Activated CD8-positive, alpha-beta memory T cell treated with anti-CD3 and anti-CD28 coated beads, Interleukin-2, amount 50 U/mL, for 1 hour (primary cell): Measurements from ENCODE around the gene KIF13A.
"Not testable (repeated sequence)": the region's sequence is repeated elsewhere in the genome, so short reads cannot be mapped to it uniquely, and the experiment has no call there.

Experiments used
- DNase-seq: peaks from one replicate; pipeline ENCODE4 v3.0.0-alpha.2; 2020; ENCODE audit errors: extremely low read depth

KIF13A gene

GRCh38 chr6:17998442-17998841, 11.0 kb upstream of the KIF13A start:
- no peak for DNase-seq

GRCh38 chr6:17998003-17998402, 10.6 kb upstream of the KIF13A start:
- no peak for DNase-seq

DNA sequence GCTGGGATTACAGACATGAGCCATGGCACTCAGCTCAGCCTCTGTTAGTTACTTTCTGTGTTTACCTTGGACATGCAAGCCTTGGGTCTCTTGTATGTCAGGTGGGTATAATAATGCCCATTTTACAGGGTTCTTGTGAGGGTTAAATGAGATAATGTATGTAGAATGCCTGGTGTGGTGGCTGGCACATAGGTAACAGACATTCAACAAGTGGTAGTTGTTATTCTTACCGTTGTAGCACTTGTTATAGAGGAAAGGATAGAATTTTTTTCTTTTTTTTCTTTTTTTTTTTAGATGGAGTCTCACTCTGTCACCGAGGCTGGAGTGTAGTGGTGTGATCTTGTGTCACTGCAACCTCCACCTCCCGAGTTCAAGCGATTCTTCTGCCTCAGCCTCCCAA, 8.0 kb upstream of the KIF13A start:
- no peak for DNase-seq

DNA sequence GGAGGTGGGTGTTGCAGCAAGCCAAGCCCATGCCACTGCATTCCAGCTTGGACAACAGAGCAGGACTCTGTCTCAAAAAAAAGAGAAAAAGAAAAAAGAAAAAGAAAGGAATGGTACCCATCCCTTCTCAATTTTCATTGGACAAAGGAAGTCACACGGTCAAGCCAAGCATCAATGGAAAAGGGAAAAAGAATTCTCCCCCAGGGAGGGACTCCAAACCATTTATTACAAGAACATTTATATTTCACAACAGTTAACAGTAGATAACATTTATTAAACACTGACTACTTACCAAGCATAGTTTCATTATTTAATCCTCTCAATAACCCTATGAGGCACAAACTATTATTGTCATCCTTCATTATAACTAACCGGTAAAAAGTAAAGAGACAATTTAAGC, 6.6 kb upstream of the KIF13A start:
- DNase-seq: no peak

- DNase-seq: no peak
Measured at GRCh38 chr6:17988422-17988944, 1.0 kb upstream of the KIF13A start.

GRCh38 chr6:17987697-17988421, 424 bp upstream of the KIF13A start:
- no peak for DNase-seq

DNA sequence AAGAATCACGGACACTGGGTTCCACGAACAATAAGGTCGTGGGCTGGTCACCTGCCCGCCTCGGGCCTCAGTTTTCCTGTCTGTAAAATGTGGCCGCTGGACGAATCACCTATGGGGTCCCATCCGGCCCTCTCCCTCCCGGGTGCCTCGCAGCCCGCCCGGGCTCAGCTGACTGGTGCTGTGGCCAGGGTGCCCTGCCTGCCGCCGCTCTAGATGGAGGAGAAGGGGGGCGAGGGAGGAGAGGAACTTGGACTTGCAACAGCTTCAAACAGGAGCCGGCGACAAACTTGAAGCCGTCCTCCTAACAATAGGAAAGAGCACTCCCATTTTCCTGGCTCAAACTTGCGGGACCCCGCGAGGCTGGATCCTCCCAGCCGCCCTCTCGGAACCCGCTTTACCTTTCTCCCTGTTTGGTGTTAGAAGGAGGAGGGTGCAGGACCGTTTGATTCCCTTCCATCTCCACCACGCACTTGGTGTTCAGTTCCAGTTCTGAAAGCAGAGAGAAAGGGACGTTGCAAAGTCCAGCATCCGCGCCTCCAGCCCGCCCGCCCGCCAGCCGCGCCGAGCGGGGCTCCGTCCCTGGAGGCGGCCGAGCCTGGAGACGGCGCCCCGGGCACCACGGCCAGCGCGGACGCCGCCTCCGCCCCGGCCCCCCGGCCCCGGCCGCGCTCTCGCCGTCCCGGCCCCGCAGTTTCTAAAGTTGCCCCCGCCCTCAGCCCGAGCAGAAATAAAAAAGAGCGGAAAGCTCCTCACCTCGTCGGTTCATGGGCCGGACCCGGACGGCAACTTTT, 584 bp downstream of the KIF13A start:
- no peak for DNase-seq

DNA sequence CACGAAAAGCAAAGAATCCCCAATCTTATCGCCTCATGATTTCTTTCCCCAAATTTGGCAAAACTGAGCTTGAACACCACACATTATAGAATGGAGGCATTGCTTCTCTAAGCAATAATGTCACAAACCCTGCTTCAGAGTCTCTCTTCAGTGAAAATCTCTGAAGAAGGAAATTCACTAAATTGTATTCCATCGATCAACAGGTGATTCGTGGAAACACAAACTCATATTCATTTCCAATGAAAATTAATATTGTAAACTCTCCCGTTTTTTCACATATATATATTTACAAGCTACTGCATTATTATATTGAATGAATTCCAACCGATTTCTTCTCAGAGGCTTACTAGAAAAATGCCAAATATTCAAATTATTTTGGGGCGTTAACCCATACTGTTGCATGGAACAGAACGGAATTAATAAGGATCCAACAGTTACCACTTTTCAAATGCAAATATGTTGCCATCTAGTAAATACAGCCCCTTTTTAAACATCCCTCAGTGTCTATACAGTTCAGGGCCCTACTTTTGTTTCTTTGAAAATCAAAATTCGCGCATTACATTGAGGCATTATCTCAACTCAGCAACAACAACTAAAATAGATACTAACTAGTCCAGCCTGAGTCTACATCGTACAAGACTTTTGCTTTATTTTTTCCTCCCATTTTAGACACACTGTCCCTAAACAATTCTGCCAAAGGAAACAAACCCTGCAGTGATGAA, 1.3 kb downstream of the KIF13A start:
- DNase-seq: no peak

DNA sequence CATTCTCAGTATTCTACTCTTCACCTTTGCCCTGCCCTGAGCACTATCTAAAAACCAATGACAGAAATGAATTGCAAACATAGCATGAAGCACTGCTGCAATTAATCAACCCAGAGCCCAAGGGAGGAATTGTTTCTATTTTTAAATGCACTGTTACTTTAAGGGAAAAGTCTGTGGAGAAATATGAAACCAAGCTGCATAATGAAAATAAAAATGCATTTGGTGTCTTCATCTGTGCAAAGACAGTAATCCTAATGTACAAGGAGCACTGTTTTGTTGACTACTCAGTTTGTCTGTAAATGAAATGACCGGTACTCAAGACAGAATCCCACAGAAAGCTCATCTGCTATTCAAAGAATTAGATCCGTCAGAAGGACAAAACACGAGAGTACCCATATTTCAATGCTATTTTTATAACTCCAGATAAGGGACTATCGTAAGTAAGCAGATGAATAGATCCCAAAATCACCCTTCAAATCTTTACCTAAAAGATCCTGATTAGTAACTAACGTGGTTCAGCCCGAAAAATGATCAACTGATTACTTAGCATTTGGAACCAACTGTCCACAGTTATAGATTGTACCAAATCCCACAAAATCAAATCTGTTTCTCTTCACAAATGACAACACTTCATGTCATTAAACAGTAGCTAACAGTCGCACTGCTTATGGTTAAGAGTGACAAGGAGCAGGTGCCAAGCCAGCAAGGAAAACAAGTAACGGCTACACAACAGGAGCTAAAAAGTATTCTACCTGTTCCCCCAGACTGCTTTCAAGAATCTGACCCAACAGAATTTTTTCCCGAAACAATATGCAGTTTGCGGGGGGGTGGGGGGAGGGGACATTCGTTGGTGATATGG, 2.4 kb downstream of the KIF13A start:
- no peak for DNase-seq

GRCh38 chr6:17984399-17984798, 3.0 kb downstream of the KIF13A start:
- no peak for DNase-seq

- DNase-seq: no peak
Measured at GRCh38 chr6:17983730-17984129, 3.7 kb downstream of the KIF13A start.

DNA sequence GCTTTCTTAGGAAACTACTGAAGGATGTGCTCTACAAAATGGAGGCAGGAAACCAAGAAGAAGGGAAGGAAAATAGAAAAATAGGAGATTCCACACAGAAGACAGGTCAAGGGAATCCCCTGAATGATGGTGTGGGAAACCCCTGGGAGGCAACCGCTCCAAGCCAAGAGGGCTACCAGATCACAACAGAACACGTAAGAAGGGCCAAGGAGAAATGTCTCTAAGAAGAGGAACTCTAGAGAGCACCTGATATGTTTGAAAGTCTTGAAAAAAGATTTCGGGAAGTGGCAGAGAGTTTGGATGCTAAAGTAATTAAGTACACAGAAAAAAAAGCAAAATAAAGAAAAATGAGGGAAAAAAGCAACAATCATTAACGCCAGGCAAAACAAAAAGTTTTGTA, 7.1 kb downstream of the KIF13A start:
- DNase-seq: no peak

DNA sequence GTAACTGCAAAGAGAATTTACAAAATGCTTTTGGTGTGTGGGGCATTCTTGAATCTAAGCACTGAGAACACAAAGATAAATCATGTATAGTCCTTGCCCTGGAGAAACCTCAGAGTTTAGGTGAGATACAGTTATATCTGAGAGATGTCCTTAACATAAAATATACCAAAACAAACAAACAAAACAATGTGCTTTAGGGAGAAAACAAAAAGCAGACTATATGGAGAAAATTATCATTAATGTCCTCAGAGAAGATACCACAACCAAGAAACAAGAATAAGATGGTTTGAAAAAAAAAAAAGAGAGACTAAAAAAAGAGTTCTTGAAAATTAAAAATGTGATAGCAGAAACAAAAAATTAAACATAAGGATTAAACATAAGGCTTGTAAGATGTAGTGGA, 8.0 kb downstream of the KIF13A start:
- no peak for DNase-seq

DNA sequence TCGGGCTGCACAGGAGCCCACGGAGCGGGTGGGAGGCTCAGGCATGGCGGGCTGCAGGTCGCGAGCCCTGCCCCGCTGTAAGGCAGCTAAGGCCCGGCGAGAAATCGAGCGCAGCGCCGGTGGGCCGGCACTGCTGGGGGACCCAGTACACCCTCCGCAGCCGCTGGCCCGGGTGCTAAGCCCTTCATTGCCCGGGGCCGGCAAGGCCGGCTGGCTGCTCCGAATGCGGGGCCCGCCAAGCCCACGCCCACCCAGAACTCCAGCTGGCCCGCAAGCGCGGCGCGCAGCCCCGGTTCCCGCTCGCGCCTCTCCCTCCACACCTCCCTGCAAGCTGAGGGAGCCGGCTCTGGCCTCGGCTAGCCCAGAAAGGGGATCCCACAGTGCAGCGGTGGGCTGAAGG, 11.2 kb downstream of the KIF13A start:
- not testable (repeated sequence) for DNase-seq

DNA sequence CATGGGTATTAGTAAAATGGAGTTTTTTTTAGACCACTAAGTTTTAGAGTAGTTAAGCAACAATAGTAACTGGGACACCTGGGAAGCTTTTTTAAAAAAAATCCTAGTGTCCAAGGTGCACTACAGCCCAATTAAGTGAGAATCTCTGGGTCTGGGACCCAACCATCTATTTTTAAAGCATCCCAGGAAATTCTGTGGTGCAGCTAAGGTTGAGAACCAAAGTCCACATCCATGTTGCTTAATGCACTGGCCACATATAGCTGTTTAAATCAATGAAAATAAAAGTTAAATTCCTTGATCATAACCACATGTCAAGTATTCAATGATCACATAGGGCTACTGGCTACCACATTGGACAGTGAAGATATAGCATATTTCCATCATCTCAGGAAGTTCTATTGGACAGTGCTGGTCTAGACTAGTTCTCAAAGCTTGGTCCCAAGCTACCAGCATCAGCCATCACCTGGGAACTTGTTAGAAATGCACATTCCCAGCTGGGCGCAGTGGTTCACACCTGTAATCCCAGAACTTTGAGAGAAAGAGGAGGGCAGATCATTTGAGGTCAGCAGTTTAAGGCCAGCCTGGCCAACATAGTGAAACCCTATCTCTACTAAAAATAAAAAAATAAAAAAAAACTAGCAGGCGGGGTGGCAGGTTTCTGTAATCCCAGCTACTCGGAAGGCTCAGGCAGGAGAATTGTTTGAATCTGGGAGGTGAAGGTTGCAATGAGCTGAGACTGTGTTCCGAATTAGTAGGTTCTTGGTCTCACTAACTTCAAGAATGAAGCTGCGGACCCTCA, 12.7 kb downstream of the KIF13A start:
- DNase-seq: no peak

DNA sequence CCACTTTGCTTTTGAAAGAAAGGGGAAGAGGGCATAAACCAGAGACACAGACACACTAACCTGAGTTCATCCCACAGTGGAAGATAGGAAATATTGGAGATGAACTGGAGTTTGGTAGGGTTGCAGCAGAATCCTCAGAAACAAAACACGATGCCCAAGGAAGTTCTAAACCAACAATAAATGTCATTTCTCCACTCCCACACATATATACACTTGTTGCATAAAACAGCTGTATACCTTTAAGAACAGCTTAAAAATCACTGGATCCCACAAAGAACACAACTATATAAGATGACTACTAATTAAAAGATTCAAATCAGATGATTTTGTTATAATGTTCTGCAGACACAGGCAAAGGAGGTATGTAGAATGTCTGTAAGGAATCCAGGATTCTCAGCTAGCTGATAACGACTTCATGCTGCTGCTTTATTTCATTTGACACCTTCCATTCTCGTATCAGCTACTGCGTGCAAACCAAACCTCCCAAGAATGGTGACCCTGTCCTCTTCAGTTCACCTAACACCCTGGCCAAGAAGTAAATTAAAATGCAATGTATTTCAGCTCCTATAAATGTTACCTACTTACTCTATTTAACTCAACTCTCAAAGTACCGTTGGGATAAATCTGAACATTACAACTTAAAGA, 14.3 kb downstream of the KIF13A start:
- DNase-seq: no peak

- DNase-seq: no peak
Measured at GRCh38 chr6:17972074-17972952, 15.1 kb downstream of the KIF13A start.

GRCh38 chr6:17971128-17972073, 16.0 kb downstream of the KIF13A start:
- no peak for DNase-seq
